HepG2 (cell line): ENCODE data around the gene PPP2R5D. TPM values are rescaled to one million over a fixed set of nuclear protein-coding genes. Genes with fewer than 3 reads are reported as not detected.

Experiments used
- ATAC-seq: fragments of 200-7000 bp; cut with Tn5 transposase; 3 replicates; pipeline ENCODE4 v1.9.1; 2020; ENCODE audit warnings: mild to moderate bottlenecking, moderate library complexity
- BruUV-seq: library from RNA; stranded (reverse); fragments of 400-500 nt; replicated peaks from 2 replicates; lab custom pipeline; 2021; lab: Mats Ljungman, UMichigan
- CTCF ChIA-PET: fragments of 300-600 bp; formaldehyde crosslinking; extraction: SDS; loops from one replicate; lab custom pipeline; 2021; ENCODE audit warnings: low total read pairs, inconsistent platforms, low intra/inter-chr PET ratio; lab: Yijun Ruan, JAX
- POLR2A ChIA-PET: fragments of 350-600 bp; sonication (Branson Sonifier 250); formaldehyde crosslinking; loops from one replicate; lab custom pipeline; 2020; ENCODE audit warnings: antibody characterized with exemption, inconsistent platforms; lab: Yijun Ruan, JAX
- DNase-seq: peaks from one replicate; pipeline ENCODE4 v3.0.0-alpha.2; 2015; ENCODE audit warnings: low spot score
- FAIRE-seq: peaks from 3 replicates; lab custom pipeline; 2011; peaks lifted over from hg19 to GRCh38; lab: Jason Lieb, UNC
- H2AFZ ChIP-seq: one replicate; pipeline ENCODE4 v1.6.1; 2011; ENCODE audit warnings: low read length, inconsistent platforms
- H3K27ac ChIP-seq: fragments of 300-600 bp; 3 replicates; pipeline ENCODE4 v1.8.0; 2011; ENCODE audit warnings: mixed run types, mild to moderate bottlenecking, mixed read lengths, low read length, inconsistent platforms; ENCODE audit not compliant: insufficient read depth; ENCODE audit errors: extremely low read length
- H3K27me3 ChIP-seq, 2 experiments: fragments of 200-600 bp in 1 of 2; 2 replicates in 1 of 2; 3 replicates in 1 of 2; pipeline versions ENCODE4 v1.6.0 to v1.8.0; 2011; ENCODE audit warnings: low read length in 2 of 2, mild to moderate bottlenecking in 2 of 2, moderate library complexity in 2 of 2, inconsistent platforms in 1 of 2; ENCODE audit not compliant: insufficient read depth in 2 of 2, control insufficient read depth in 1 of 2
- H3K36me3 ChIP-seq, 2 experiments: fragments of 200-600 bp in 1 of 2; replicated peaks in 1 of 2; 2 replicates in 1 of 2; 3 replicates in 1 of 2; pipeline versions ENCODE4 v1.5.1 to v1.8.0; 2011; ENCODE audit warnings: low read length in 2 of 2, inconsistent platforms in 1 of 2; ENCODE audit not compliant: insufficient read depth in 2 of 2, control insufficient read depth in 1 of 2
- H3K4me1 ChIP-seq: 2 replicates; pipeline ENCODE4 v1.5.1; 2012; ENCODE audit warnings: low read length, inconsistent platforms; ENCODE audit not compliant: insufficient read depth
- H3K4me2 ChIP-seq: 2 replicates; pipeline ENCODE4 v1.6.0; 2011; ENCODE audit warnings: low read depth, low read length, inconsistent platforms
- H3K4me3 ChIP-seq, 3 experiments: fragments of 200-600 bp in 1 of 3; sonication (generic), shearing (Covaris generic) in 1 of 3; replicated peaks in 1 of 3; 2 replicates each; pipeline ENCODE4 v1.5.1; 2011 to 2016; ENCODE audit warnings: low read length in 3 of 3, inconsistent platforms in 2 of 3, low read depth in 2 of 3, mild to moderate bottlenecking in 2 of 3, control low read depth in 1 of 3, mixed read lengths in 1 of 3; ENCODE audit not compliant: insufficient read depth in 1 of 3
- H3K79me2 ChIP-seq: one replicate; pipeline ENCODE4 v1.6.1; 2011; ENCODE audit warnings: low read length, inconsistent platforms; ENCODE audit not compliant: insufficient read depth
- H3K9ac ChIP-seq: 2 replicates; pipeline ENCODE4 v1.6.0; 2011; ENCODE audit warnings: mild to moderate bottlenecking, low read depth, low read length, inconsistent platforms; ENCODE audit not compliant: insufficient read depth
- H3K9me3 ChIP-seq: 2 replicates; pipeline ENCODE4 v1.5.1; 2012; ENCODE audit warnings: mild to moderate bottlenecking, low read length
- H4K20me1 ChIP-seq: 2 replicates; pipeline ENCODE4 v1.6.0; 2011; ENCODE audit warnings: inconsistent platforms, mild to moderate bottlenecking, low read length, moderate library complexity; ENCODE audit not compliant: insufficient read depth
- FOXJ3 ChIP-seq: sonication (generic); formaldehyde crosslinking; IDR thresholded peaks from 2 replicates; pipeline ENCODE4 v1.4.0; 2020; ENCODE audit warnings: missing genetic modification reagents, mild to moderate bottlenecking, borderline replicate concordance
- HNRNPK ChIP-seq: fragments of 200-400 bp; formaldehyde crosslinking; IDR thresholded peaks from 2 replicates; pipeline ENCODE4 v1.6.1; 2018; ENCODE audit warnings: low read length, low read depth, moderate library complexity, mild to moderate bottlenecking; ENCODE audit not compliant: poor library complexity, severe bottlenecking
- JDP2 ChIP-seq: sonication (generic); formaldehyde crosslinking; IDR thresholded peaks from 2 replicates; pipeline ENCODE4 v1.8.1; 2022; ENCODE audit warnings: missing genetic modification reagents, borderline replicate concordance
- KDM2A ChIP-seq: sonication (generic); formaldehyde crosslinking; IDR thresholded peaks from 2 replicates; pipeline ENCODE4 v1.4.0; 2020; ENCODE audit warnings: low read depth, missing genetic modification reagents, borderline replicate concordance
- POGZ ChIP-seq: sonication (generic); formaldehyde crosslinking; IDR thresholded peaks from 2 replicates; pipeline ENCODE4 v1.4.0; 2020; ENCODE audit warnings: mild to moderate bottlenecking, missing genetic modification reagents
- TOE1 ChIP-seq: sonication (generic); formaldehyde crosslinking; IDR thresholded peaks from 2 replicates; pipeline ENCODE4 v1.4.0; 2020; ENCODE audit warnings: mild to moderate bottlenecking, missing genetic modification reagents
- ZNF407 ChIP-seq: sonication (generic); formaldehyde crosslinking; IDR thresholded peaks from one replicate; pipeline ENCODE4 v1.5.1; 2020; ENCODE audit warnings: mild to moderate bottlenecking, missing genetic modification reagents; ENCODE audit errors: not compliant biosample characterization
- ZNF597 ChIP-seq: sonication (generic); formaldehyde crosslinking; IDR thresholded peaks from 2 replicates; pipeline ENCODE4 v1.5.0; 2020; ENCODE audit warnings: missing genetic modification reagents
- ZNF619 ChIP-seq: sonication (generic); formaldehyde crosslinking; IDR thresholded peaks from 2 replicates; pipeline ENCODE4 v1.4.0; 2020; ENCODE audit warnings: mild to moderate bottlenecking, missing genetic modification reagents
- ZNF703 ChIP-seq: sonication (generic); formaldehyde crosslinking; IDR thresholded peaks from 2 replicates; pipeline ENCODE4 v1.5.1; 2020; ENCODE audit warnings: missing genetic modification reagents, mild to moderate bottlenecking, moderate library complexity, borderline replicate concordance
- WGBS: methylation state at CpG from one replicate; pipeline ENCODE4 v1.1.6; 2017; ENCODE audit warnings: low lambda C conversion rate; 5-methylcytosine and 5-hydroxymethylcytosine counted together
- in situ Hi-C: cut with HindIII; loops from 2 replicates; pipeline ENCODE4 v1.10.0; 2017; ENCODE audit warnings: low pct_unique_long_range_greater_than_20kb; ENCODE audit not compliant: extremely low pct_ligation_motif_present
- intact Hi-C: fragments of 100-400 bp; cut with micrococcal nuclease; formaldehyde crosslinking; loops from one replicate; pipeline ENCODE4 v1.10.0; 2022; ENCODE audit not compliant: unreplicated experiment
- polyA plus RNA-seq, 8 experiments: library from polyadenylated mRNA; depleted of rRNA in 3 of 8; stranded (reverse) in 7 of 8; unstranded in 1 of 8; fragments of >200 nt; fragmentation: Illumina TruSeq in 4 of 8; extraction: Trizol in 4 of 8; gene quantifications; 2 replicates each; pipeline versions ENCODE4 v1.2.1 to v1.2.3, GENCODE V29; 2011 to 2016; ENCODE audit warnings: low read depth in 4 of 8, missing spikeins in 1 of 8, mixed read lengths in 1 of 8; ENCODE audit not compliant: insufficient read depth in 1 of 8
- total RNA-seq, 5 experiments: library from RNA; depleted of rRNA; stranded (reverse); fragments of >200 nt; fragmentation: Illumina TruSeq; extraction: Trizol; gene quantifications; 2 replicates each; pipeline ENCODE4 v1.2.3, GENCODE V29; 2016; ENCODE audit warnings: low read depth in 1 of 5
- TF ChIP-seq, protein P1 (sequence below): fragments of 450-650 bp; IDR thresholded peaks from 2 replicates; pipeline ENCODE4 v1.6.1; 2017; ENCODE audit warnings: mild to moderate bottlenecking

Gene PPP2R5D
- total and polyA plus RNA-seq, 2 of the 13 experiments (the other 11 are each of a cell fraction or from before 2014, with no cell fraction given): 53.7 to 60.4 TPM

- Histone ChIP-seq H3K27ac (peak overlapping the region; percentile 62), H2AFZ (no peak overlapping the region), H3K36me3 (peaks cover 3 to 16% of the 10 kb centered on the region in 2 experiments; a peak in 4 of 5 replicates), H3K9ac (peak overlapping the region; percentile 85), H3K4me2 (peak overlapping the region; percentile 98), H3K9me3 (no peaks in the 10 kb centered on the region), H3K4me3 (peak overlapping the region; percentile 88 to 99 (median 92)), H3K27me3 (no peaks in the 10 kb centered on the region; a peak in 1 of 5 replicates), H3K4me1 (peaks cover 45% of the 10 kb centered on the region), H4K20me1 (no peaks in the 10 kb centered on the region), H3K79me2 (peaks cover 20% of the 10 kb centered on the region)
- CTCF ChIA-PET: no interaction called here
- ATAC-seq (peak; percentile 25), FAIRE-seq (no peak), DNase-seq (no peak)
- in situ Hi-C loops (no loop called here), intact Hi-C loops (loop anchor here (1.0 kb wide), 1 partner anchor 28 kb away; the partner anchor contains the start of gene MEA1)
- WGBS: 6% methylated on average over 13 of the region's 13 CpGs
- BruUV-seq: no TSS peak
- POLR2A ChIA-PET: interaction anchor here (1.0 to 2.7 kb wide), 19 partner anchors 10 to 492 kb away, joined by 3 to 55 read pairs (median 16); partner anchors contain the start of genes BICRAL, CNPY3, CUL7 and GNMT
- TF ChIP-seq FOXJ3 (CRISPR knock-in tag) (no peak), ZNF703 (CRISPR knock-in tag) (no peak), TOE1 (CRISPR knock-in tag) (no peak), ZNF619 (CRISPR knock-in tag) (0 out of 2 replicates have a peak, but pooled peaks have one; percentile 4), ZNF407 (CRISPR knock-in tag) (no peak), ZNF597 (CRISPR knock-in tag) (no peak), POGZ (no peak), JDP2 (CRISPR knock-in tag) (no peak), KDM2A (CRISPR knock-in tag) (no peak), HNRNPK (no peak)
- TF ChIP-seq, protein P1, sequence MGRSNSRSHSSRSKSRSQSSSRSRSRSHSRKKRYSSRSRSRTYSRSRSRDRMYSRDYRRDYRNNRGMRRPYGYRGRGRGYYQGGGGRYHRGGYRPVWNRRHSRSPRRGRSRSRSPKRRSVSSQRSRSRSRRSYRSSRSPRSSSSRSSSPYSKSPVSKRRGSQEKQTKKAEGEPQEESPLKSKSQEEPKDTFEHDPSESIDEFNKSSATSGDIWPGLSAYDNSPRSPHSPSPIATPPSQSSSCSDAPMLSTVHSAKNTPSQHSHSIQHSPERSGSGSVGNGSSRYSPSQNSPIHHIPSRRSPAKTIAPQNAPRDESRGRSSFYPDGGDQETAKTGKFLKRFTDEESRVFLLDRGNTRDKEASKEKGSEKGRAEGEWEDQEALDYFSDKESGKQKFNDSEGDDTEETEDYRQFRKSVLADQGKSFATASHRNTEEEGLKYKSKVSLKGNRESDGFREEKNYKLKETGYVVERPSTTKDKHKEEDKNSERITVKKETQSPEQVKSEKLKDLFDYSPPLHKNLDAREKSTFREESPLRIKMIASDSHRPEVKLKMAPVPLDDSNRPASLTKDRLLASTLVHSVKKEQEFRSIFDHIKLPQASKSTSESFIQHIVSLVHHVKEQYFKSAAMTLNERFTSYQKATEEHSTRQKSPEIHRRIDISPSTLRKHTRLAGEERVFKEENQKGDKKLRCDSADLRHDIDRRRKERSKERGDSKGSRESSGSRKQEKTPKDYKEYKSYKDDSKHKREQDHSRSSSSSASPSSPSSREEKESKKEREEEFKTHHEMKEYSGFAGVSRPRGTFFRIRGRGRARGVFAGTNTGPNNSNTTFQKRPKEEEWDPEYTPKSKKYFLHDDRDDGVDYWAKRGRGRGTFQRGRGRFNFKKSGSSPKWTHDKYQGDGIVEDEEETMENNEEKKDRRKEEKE: no peak
These were observed 630 bp downstream of the PPP2R5D start for GRCh38 chr6:42984924-42985475.
